Lung (tissue), 12 donors: ENCODE measurements around the gene TCF12. TPM values are rescaled to one million over a fixed set of nuclear protein-coding genes. Genes with fewer than 3 reads are reported as not detected.

Experiments
- ATAC-seq: fragments of 200-7000 bp; cut with Tn5 transposase; one replicate; pipeline ENCODE4 v1.9.1; 2020; ENCODE audit warnings: moderate number of reproducible peaks; ENCODE audit not compliant: insufficient read depth, low FRiP score
- DNase-seq, 3 donors: peaks; one replicate each; pipeline ENCODE4 v3.0.0-alpha.2; 2013 to 2017
- H3K27ac ChIP-seq, 2 donors: one replicate each; pipeline ENCODE4 v1.5.1; 2013; ENCODE audit warnings: mild to moderate bottlenecking in 2 of 2, moderate library complexity in 2 of 2, control low read depth in 1 of 2, inconsistent platforms in 1 of 2, low read depth in 1 of 2, low read length in 1 of 2
- H3K27me3 ChIP-seq, 3 donors: one replicate each; pipeline ENCODE4 v1.5.1; 2013; ENCODE audit warnings: low read length in 2 of 3; ENCODE audit not compliant: control insufficient read depth in 3 of 3, insufficient read depth in 3 of 3
- H3K36me3 ChIP-seq, 4 donors: one replicate each; pipeline ENCODE4 v1.5.1; 2013; ENCODE audit warnings: low read length in 4 of 4, mild to moderate bottlenecking in 1 of 4, moderate library complexity in 1 of 4; ENCODE audit not compliant: control insufficient read depth in 4 of 4, insufficient read depth in 4 of 4
- H3K4me1 ChIP-seq, 5 donors: one replicate each; pipeline ENCODE4 v1.5.1; 2013; ENCODE audit warnings: low read length in 5 of 5, mild to moderate bottlenecking in 2 of 5, moderate library complexity in 1 of 5; ENCODE audit not compliant: control insufficient read depth in 5 of 5, insufficient read depth in 5 of 5
- H3K4me3 ChIP-seq: one replicate; pipeline ENCODE4 v1.5.1; 2013; ENCODE audit warnings: mild to moderate bottlenecking, control low read depth, moderate library complexity
- H3K9ac ChIP-seq, 2 donors: one replicate each; pipeline ENCODE4 v1.5.1; 2013; ENCODE audit warnings: low read length in 2 of 2, control low read depth in 1 of 2; ENCODE audit not compliant: insufficient read depth in 1 of 2
- H3K9me3 ChIP-seq, 4 donors: one replicate each; pipeline ENCODE4 v1.5.1; 2013; ENCODE audit warnings: low read length in 3 of 4, mild to moderate bottlenecking in 1 of 4, moderate library complexity in 1 of 4; ENCODE audit not compliant: control insufficient read depth in 4 of 4, insufficient read depth in 3 of 4
- CTCF ChIP-seq: IDR thresholded peaks from 2 replicates; pipeline ENCODE4 v1.5.1; 2012; ENCODE audit warnings: mild to moderate bottlenecking; ENCODE audit errors: control extremely low read depth, extremely low read depth
- WGBS, 2 donors: extraction: QIAGEN DNeasy Blood & Tissue Kit; methylation state at CpG; one replicate each; pipeline ENCODE4 v1.1.7; 2013; 5-methylcytosine and 5-hydroxymethylcytosine counted together
- polyA plus RNA-seq, 2 donors: library from polyadenylated mRNA; stranded (reverse); fragments of 200-250 nt; gene quantifications; one replicate each; pipeline ENCODE4 v1.2.1, GENCODE V29; 2013
- total RNA-seq, 2 donors: library from RNA; depleted of rRNA in 1 of 2; stranded (reverse); fragments of >200 nt in 1 of 2; gene quantifications; one replicate each; pipeline ENCODE4 v1.2.1, GENCODE V29; 2014 to 2021
- donor health status: control.
- donor health status: control.
- donor health status: Bipolar disorder and iron deficiency.
- donor health status: healthy.
- donor health status: DM: yes; HTN: yes; CAD: no.

The TCF12 gene
- total and polyA plus RNA-seq, 4 donors: 9.6 to 314 (median 56.3) TPM

- no peak for ATAC-seq
- no peak for TF ChIP-seq CTCF
- DNase-seq: peak; percentile 68 to 93 (median 88)
- Histone ChIP-seq H3K4me3 (no peak overlapping the region), H3K27me3 (no peaks in the 10 kb centered on the region), H3K27ac (no peak overlapping the region), H3K4me1 (peaks cover 0 to 45% (median 7%) of the 10 kb centered on the region in 5 donors), H3K9ac (no peak overlapping the region), H3K36me3 (no peaks in the 10 kb centered on the region), H3K9me3 (no peaks in the 10 kb centered on the region)
- WGBS, 2 donors: 78 to 79% methylated on average over 13 of the region's 13 CpGs
These were observed 389.2 kb downstream of the TCF12 start for GRCh38 chr15:57307527-57308169.

DNA sequence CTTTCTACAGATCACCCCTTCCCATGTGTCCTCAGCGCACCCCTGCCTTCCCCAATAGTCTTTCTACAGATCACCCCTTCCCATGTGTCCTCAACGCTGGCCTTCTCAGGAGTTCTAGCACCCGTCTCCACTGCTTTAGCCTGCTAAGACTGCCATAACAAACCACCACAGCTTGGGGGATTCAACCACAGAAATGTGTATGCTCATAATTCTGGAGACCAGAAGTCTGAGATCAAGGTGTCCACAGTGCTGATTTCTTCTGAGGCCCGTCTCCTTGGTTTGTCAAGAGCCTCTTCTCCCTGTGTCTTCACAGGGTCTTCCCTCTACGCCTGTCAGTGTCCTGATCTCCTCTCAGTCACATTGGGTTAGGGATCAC lies 389.7 kb downstream of the TCF12 start:
- no peak overlapping the region for H3K9ac ChIP-seq
- 93 to 96% methylated on average over 5 of the region's 5 CpGs for WGBS, 2 donors
- H3K27ac ChIP-seq: no peak overlapping the region
- no peak overlapping the region for H3K4me3 ChIP-seq
- no peaks in the 10 kb centered on the region for H3K36me3 ChIP-seq
- no peaks in the 10 kb centered on the region for H3K9me3 ChIP-seq
- H3K27me3 ChIP-seq: no peaks in the 10 kb centered on the region
- DNase-seq: peak in 2 of 3 donors; percentile 47 to 59
- H3K4me1 ChIP-seq: peaks cover 0 to 50% (median 7%) of the 10 kb centered on the region in 5 donors
- no peak for ATAC-seq
- TF ChIP-seq CTCF: no peak

- WGBS, 2 donors: 82 to 83% methylated on average over 21 of the region's 21 CpGs
- TF ChIP-seq CTCF: no peak
- ATAC-seq: no peak
These were observed 391.7 kb downstream of the TCF12 start for GRCh38 chr15:57309856-57310760.

More at GRCh38 chr15:57309856-57310760, 391.7 kb downstream of the TCF12 start:
- H3K27me3 ChIP-seq: no peaks in the 10 kb centered on the region
- H3K9me3 ChIP-seq: no peaks in the 10 kb centered on the region
- H3K4me1 ChIP-seq: peaks cover 0 to 51% (median 7%) of the 10 kb centered on the region in 5 donors
- H3K4me3 ChIP-seq: no peak overlapping the region
- H3K36me3 ChIP-seq: no peaks in the 10 kb centered on the region
- DNase-seq: no peak
- no peak overlapping the region for H3K27ac ChIP-seq
- H3K9ac ChIP-seq: no peak overlapping the region
